ENCODE results near the gene AUTS2.

- TF ChIP-seq, protein P1, sequence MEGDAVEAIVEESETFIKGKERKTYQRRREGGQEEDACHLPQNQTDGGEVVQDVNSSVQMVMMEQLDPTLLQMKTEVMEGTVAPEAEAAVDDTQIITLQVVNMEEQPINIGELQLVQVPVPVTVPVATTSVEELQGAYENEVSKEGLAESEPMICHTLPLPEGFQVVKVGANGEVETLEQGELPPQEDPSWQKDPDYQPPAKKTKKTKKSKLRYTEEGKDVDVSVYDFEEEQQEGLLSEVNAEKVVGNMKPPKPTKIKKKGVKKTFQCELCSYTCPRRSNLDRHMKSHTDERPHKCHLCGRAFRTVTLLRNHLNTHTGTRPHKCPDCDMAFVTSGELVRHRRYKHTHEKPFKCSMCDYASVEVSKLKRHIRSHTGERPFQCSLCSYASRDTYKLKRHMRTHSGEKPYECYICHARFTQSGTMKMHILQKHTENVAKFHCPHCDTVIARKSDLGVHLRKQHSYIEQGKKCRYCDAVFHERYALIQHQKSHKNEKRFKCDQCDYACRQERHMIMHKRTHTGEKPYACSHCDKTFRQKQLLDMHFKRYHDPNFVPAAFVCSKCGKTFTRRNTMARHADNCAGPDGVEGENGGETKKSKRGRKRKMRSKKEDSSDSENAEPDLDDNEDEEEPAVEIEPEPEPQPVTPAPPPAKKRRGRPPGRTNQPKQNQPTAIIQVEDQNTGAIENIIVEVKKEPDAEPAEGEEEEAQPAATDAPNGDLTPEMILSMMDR (IDR thresholded peaks at IDR 0.05; ENCODE audit: low read length) = no peak
- TF ChIP-seq EZH2 (IDR thresholded peaks at IDR 0.05; ENCODE audit: borderline replicate concordance, low read length) = no peak
Measured at GRCh38 chr7:70695795-70696083, 1097.5 kb downstream of the AUTS2 start.

All from OCI-LY1 (cell line).